GM06990 (cell line): ENCODE data around the gene TRPM7.
"Not testable (repeated sequence)": the region's sequence is repeated elsewhere in the genome, so short reads cannot be mapped to it uniquely, and the experiment has no call there.

Experiments used
- DNase-seq: peaks from one replicate; pipeline ENCODE4 v3.0.0-alpha.2; 2011; ENCODE audit not compliant: insufficient read length; ENCODE audit errors: extremely low read depth
- H3K27me3 ChIP-seq: replicated peaks from 2 replicates; pipeline ENCODE4 v1.6.0; 2011; ENCODE audit warnings: low read length; ENCODE audit not compliant: control insufficient read depth, insufficient read depth
- H3K36me3 ChIP-seq: 2 replicates; pipeline ENCODE4 v1.5.1; 2011; ENCODE audit warnings: low read length; ENCODE audit not compliant: control insufficient read depth, insufficient read depth
- H3K4me3 ChIP-seq: replicated peaks from 2 replicates; pipeline ENCODE4 v1.5.1; 2011; ENCODE audit warnings: low read depth, mild to moderate bottlenecking, control low read depth, low read length
- CTCF ChIP-seq: IDR thresholded peaks from 2 replicates; pipeline ENCODE4 v1.5.1; 2011; ENCODE audit warnings: low read length, control low read depth, mild to moderate bottlenecking, inconsistent platforms; ENCODE audit not compliant: insufficient read depth, poor library complexity, severe bottlenecking

The TRPM7 gene

DNA sequence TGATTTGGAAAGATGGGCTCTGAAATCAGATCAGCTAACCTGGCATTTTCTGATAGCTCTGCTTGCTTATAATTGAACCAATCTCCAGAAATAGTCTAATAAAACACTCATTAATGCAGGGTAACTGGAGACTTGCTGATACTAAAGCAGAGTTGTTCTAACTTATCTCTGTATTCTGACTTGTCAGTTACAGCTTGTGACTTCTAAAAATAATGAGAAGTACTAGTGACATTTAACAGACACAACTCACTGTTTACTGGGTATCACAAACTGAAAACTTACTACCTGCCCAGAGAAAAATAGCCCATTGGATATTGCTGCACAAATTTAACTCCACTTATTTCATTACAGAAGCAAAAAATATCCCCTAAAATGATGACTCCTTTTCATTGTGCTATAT lies 24.0 kb upstream of the TRPM7 start:
- no peaks in the 10 kb centered on the region for H3K36me3 ChIP-seq
- no peak for DNase-seq
- no peaks in the 10 kb centered on the region for H3K27me3 ChIP-seq
- TF ChIP-seq CTCF, result no peak
- no peak overlapping the region for H3K4me3 ChIP-seq

GRCh38 chr15:50707878-50708427 lies 21.4 kb upstream of the TRPM7 start:
- no peak for TF ChIP-seq CTCF
- Histone ChIP-seq H3K27me3 (no peaks in the 10 kb centered on the region), H3K36me3 (no peaks in the 10 kb centered on the region), H3K4me3 (no peak overlapping the region)
- no peak for DNase-seq

GRCh38 chr15:50702762-50703334 lies 16.3 kb upstream of the TRPM7 start:
- no peak for DNase-seq
- no peaks in the 10 kb centered on the region for H3K36me3 ChIP-seq
- no peak for TF ChIP-seq CTCF
- no peak overlapping the region for H3K4me3 ChIP-seq
- no peaks in the 10 kb centered on the region for H3K27me3 ChIP-seq

DNA sequence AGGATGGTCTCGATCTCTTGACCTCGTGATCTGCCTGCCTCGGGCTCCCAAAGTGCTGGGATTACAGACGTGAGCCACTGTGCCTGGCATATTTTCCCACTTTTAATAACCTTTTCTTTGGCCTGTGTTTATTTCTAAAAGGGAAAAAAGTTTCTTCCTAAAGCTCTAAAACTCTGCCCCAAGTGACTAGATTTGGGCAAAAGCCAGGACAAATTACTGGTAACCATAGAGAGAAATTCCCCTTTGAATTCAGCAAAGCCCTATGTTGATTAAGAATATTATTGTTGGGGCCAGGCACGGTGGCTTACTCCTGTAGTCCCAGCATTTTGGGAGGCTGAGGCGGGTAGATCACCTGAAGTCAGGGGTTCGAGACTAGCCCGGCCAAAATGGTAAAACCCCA lies 11.5 kb upstream of the TRPM7 start:
- no peaks in the 10 kb centered on the region for H3K27me3 ChIP-seq
- no peak for TF ChIP-seq CTCF
- DNase-seq, result no peak
- H3K4me3 ChIP-seq, result no peak overlapping the region
- H3K36me3 ChIP-seq, result no peaks in the 10 kb centered on the region

DNA sequence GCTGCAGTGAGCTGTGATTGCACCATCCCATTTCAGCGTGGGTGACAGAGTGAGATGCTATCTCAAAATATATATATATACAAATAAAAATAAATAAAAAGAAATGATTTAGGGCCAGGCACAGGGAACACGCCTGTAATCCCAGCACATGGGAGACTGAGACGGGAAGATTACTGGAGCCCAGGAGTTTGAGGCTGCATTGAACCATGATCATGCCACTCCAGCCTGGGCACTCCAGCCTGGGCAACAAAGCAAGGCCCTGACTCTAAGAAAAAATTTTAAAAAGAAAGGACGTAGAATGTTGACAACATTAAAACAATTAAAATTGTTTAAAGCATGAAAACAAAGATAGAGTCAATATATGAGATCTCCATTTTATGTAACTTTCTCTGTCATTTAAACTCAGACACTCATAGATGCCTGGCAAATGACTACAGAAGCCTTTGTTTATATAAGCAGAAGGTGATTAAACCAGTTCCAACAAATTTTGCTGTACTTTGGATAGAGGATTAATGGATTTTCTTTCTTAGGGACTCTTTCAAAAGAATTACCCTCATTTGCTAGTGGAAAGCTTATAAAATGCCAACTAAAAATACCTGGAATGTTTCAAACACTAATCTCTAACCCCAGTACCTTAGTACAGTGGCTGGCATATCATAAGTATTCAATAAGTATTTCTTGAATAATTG lies 10.7 kb upstream of the TRPM7 start:
- no peak for TF ChIP-seq CTCF
- no peaks in the 10 kb centered on the region for H3K27me3 ChIP-seq
- DNase-seq, result no peak
- no peak overlapping the region for H3K4me3 ChIP-seq
- H3K36me3 ChIP-seq, result no peaks in the 10 kb centered on the region

DNA sequence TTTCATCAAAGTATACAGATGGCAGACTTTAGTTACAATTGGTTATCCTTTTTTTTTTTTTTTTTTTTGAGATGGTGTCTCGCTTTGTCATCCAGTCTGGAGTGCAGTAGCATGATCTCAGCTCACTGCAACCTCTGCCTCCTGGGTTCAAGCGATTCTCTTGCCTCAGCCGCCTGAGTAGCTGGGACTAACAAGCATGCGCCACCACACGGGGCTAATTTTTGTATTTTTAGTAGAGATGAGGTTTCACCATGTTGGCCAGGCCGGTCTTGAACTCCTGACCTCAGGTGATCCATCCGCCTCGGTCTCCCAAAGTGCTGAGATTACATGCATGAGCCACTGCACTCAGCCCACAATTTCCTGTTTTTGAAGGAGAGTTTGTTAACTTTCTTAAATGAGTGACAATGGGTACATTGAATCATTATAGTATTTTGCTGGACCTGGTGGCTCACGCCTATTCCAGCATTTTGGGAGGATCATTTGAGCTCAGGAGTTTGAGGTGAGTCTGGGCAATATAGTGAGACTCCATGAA lies 8.1 kb upstream of the TRPM7 start:
- not testable (repeated sequence) for H3K4me3 ChIP-seq, H3K36me3 ChIP-seq, H3K27me3 ChIP-seq, DNase-seq
